K562 (cell line): ENCODE data around the gene TRAF3IP3. TPM values are rescaled to one million over a fixed set of nuclear protein-coding genes. Genes with fewer than 3 reads are reported as not detected.
A peak's percentile ranks its signal among the peaks of the same experiment; 100 is the strongest.

Experiments used
- ARNT ChIP-seq, 2 experiments: fragments of 450-650 bp; IDR thresholded peaks; 2 replicates each; pipeline ENCODE4 v1.6.1; 2016; ENCODE audit warnings: mild to moderate bottlenecking in 1 of 2
- ATF7 ChIP-seq: fragments of 450-650 bp; IDR thresholded peaks from 2 replicates; pipeline ENCODE4 v1.7.1; 2014; ENCODE audit warnings: mild to moderate bottlenecking, moderate library complexity
- CBFA2T3 ChIP-seq: fragments of 450-650 bp; IDR thresholded peaks from 2 replicates; pipeline ENCODE4 v1.6.1; 2017
- CHCHD3 ChIP-seq: fragments of 250-450 bp; sonication (Bioruptor Pico); IDR thresholded peaks from 2 replicates; pipeline ENCODE4 v2.1.2; 2022; ENCODE audit warnings: mild to moderate bottlenecking
- CHD1 ChIP-seq: fragments of 200-600 bp; sonication (generic); IDR thresholded peaks from one replicate; pipeline ENCODE4 v1.6.1; 2012; ENCODE audit warnings: mild to moderate bottlenecking, moderate library complexity, low read length, inconsistent platforms
- CTBP1 ChIP-seq: fragments of 450-650 bp; IDR thresholded peaks from 2 replicates; pipeline ENCODE4 v1.6.1; 2016; ENCODE audit warnings: borderline replicate concordance
- KLF1 ChIP-seq: fragments of 450-650 bp; IDR thresholded peaks from 2 replicates; pipeline ENCODE4 v1.6.1; 2016; ENCODE audit warnings: missing genetic modification characterization, missing compliant biosample characterization
- L3MBTL2 ChIP-seq: fragments of 450-650 bp; IDR thresholded peaks from 2 replicates; pipeline ENCODE4 v1.6.1; 2016; ENCODE audit warnings: mild to moderate bottlenecking, moderate library complexity
- MED1 ChIP-seq: sonication (generic); formaldehyde crosslinking; IDR thresholded peaks from 2 replicates; pipeline ENCODE4 v1.8.1; 2023; ENCODE audit warnings: missing genetic modification reagents, borderline replicate concordance
- MIER1 ChIP-seq: fragments of 450-650 bp; IDR thresholded peaks from 2 replicates; pipeline ENCODE4 v1.6.1; 2016; ENCODE audit warnings: antibody characterized with exemption, mild to moderate bottlenecking, low read depth
- NCOA4 ChIP-seq: fragments of 450-650 bp; IDR thresholded peaks from 2 replicates; pipeline ENCODE4 v1.6.1; 2018; ENCODE audit warnings: mild to moderate bottlenecking; ENCODE audit not compliant: partially characterized antibody
- PHTF2 ChIP-seq: fragments of 250-450 bp; sonication (Bioruptor Pico); IDR thresholded peaks from 2 replicates; pipeline ENCODE4 v1.5.0; 2021; ENCODE audit warnings: mild to moderate bottlenecking
- PPARD ChIP-seq: fragments of 250-450 bp; sonication (Bioruptor Pico); IDR thresholded peaks from 2 replicates; pipeline ENCODE4 v1.8.0; 2022; ENCODE audit warnings: inconsistent platforms, mild to moderate bottlenecking, moderate library complexity
- SMARCA4 ChIP-seq: fragments of 450-650 bp; IDR thresholded peaks from 2 replicates; pipeline ENCODE4 v1.6.1; 2016
- SREBF1 ChIP-seq: fragments of 150-350 bp; IDR thresholded peaks from 2 replicates; pipeline ENCODE4 v1.6.1; 2014; ENCODE audit warnings: antibody characterized with exemption, low read depth, low read length, borderline replicate concordance
- TRIM28 ChIP-seq: fragments of 450-650 bp; IDR thresholded peaks from 2 replicates; pipeline ENCODE4 v1.6.1; 2017
- polyA plus RNA-seq, 8 experiments: library from polyadenylated mRNA; depleted of rRNA in 4 of 8; stranded (reverse) in 5 of 8; unstranded in 3 of 8; fragments of >200 nt; fragmentation: Nextera tagmentation in 2 of 8; fragmentation: Illumina TruSeq in 1 of 8; extraction: Ambion mirVana in 2 of 8; extraction: Trizol in 1 of 8; gene quantifications; 2 replicates each; pipeline versions ENCODE4 v1.2.1 to v1.2.3, GENCODE V29; 2011 to 2014; ENCODE audit warnings: inconsistent platforms in 1 of 8, missing spikeins in 1 of 8
- total RNA-seq, 7 experiments: library from RNA; depleted of rRNA in 6 of 7; stranded (reverse); fragments of >200 nt in 6 of 7; fragmentation: Illumina TruSeq in 2 of 7; extraction: Trizol in 2 of 7; gene quantifications; 2 replicates each; pipeline versions ENCODE4 v1.2.1 to v1.2.3, GENCODE V29; 2011 to 2021; ENCODE audit warnings: low replicate concordance in 1 of 7
- TF ChIP-seq, protein P1 (sequence below), 2 experiments: fragments of 450-650 bp; conservative IDR thresholded peaks; 2 replicates each; pipeline ENCODE4 v1.6.1; 2017; ENCODE audit warnings: mild to moderate bottlenecking in 2 of 2, moderate library complexity in 2 of 2
- TF ChIP-seq, protein P2 (sequence below): sonication (generic); IDR thresholded peaks from 2 replicates; pipeline ENCODE4 v1.6.1; 2016
- TF ChIP-seq, protein P3 (sequence below): fragments of 250-450 bp; sonication (Bioruptor Pico); IDR thresholded peaks from 2 replicates; pipeline ENCODE4 v1.8.0; 2022; ENCODE audit warnings: moderate library complexity, mild to moderate bottlenecking, inconsistent platforms
- TF ChIP-seq, protein P4 (sequence below): fragments of 250-450 bp; sonication (Bioruptor Pico); IDR thresholded peaks from 2 replicates; pipeline ENCODE4 v1.5.0; 2020; ENCODE audit warnings: mild to moderate bottlenecking, borderline replicate concordance

Gene TRAF3IP3
- total and polyA plus RNA-seq, 9 of the 15 experiments (the other 6 are each of a cell fraction or from before 2014, with no cell fraction given): 0.06 to 1.1 (median 0.31) TPM

DNA sequence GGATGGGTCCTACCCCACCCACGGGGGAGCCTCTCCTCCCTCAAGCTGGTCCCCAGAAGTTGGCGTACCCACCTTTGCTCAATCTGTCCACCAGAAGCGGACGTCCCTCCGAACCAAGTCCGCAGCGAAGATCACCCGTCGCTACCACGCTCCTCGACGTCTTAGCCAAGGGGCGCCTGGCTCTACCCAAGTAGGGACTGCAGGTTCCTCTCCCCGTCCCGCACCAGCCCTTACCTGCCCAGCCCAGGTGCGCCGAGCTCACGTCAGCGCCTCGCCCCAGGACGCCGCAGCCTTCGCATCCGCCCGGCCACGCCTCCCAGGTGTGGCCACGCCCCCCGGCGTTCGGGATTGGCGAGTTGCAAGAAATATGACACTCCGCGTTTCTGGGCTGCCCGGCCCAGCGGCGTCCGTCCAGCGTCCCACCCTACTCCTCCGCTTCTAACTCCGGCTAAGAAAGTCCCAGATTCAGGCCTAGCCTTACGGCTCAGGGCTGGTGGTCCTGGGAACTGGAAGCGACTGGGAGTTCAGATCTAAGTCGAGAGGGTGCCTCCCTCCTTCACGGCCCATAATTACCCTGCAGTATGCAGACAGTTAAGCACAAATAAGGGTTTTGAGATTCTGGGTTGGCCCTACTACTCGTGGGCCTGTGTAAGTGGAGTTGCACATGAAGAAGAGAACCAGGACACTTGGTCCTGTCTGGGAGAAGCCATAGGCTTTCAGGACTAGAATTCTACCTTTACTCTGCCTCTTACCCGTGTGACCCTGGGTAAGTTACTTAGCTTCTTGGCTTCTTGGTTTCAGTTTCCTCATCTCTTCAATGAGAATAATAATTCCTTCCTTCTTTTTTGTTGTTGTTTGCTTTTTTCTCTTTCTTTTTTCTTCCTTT lies 50.3 kb downstream of the TRAF3IP3 start, which contains the start of gene IRF6 (continued):
- TF ChIP-seq, protein P1, sequence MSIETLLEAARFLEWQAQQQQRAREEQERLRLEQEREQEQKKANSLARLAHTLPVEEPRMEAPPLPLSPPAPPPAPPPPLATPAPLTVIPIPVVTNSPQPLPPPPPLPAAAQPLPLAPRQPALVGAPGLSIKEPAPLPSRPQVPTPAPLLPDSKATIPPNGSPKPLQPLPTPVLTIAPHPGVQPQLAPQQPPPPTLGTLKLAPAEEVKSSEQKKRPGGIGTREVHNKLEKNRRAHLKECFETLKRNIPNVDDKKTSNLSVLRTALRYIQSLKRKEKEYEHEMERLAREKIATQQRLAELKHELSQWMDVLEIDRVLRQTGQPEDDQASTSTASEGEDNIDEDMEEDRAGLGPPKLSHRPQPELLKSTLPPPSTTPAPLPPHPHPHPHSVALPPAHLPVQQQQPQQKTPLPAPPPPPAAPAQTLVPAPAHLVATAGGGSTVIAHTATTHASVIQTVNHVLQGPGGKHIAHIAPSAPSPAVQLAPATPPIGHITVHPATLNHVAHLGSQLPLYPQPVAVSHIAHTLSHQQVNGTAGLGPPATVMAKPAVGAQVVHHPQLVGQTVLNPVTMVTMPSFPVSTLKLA (conservative IDR thresholded peaks at IDR 0.05): 0 out of 4 replicates have a peak, but pooled peaks of 1 of the 2 experiments have one; percentile 32
- TF ChIP-seq CBFA2T3 (no peak), L3MBTL2 (peak; percentile 80; the same call in 1 of the 2 replicates), KLF1 (no peak), CHD1 (no peak), SMARCA4 (peak; percentile 47; the same call in 1 of the 2 replicates), CHCHD3 (CRISPR knock-in tag) (no peak), NCOA4 (no peak), MIER1 (no peak), PHTF2 (CRISPR knock-in tag) (no peak), TRIM28 (no peak), SREBF1 (no peak), ATF7 (peak; percentile 75; the same call in 1 of the 2 replicates), MED1 (no peak), PPARD (CRISPR knock-in tag) (no peak), CTBP1 (peak; percentile 98), ARNT (IDR thresholded peaks at IDR 0.05) (0 out of 4 replicates have a peak, but pooled peaks of 1 of the 2 experiments have one; percentile 54)
- TF ChIP-seq, protein P2, sequence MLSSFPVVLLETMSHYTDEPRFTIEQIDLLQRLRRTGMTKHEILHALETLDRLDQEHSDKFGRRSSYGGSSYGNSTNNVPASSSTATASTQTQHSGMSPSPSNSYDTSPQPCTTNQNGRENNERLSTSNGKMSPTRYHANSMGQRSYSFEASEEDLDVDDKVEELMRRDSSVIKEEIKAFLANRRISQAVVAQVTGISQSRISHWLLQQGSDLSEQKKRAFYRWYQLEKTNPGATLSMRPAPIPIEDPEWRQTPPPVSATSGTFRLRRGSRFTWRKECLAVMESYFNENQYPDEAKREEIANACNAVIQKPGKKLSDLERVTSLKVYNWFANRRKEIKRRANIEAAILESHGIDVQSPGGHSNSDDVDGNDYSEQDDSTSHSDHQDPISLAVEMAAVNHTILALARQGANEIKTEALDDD: no peak
- TF ChIP-seq, protein P3, sequence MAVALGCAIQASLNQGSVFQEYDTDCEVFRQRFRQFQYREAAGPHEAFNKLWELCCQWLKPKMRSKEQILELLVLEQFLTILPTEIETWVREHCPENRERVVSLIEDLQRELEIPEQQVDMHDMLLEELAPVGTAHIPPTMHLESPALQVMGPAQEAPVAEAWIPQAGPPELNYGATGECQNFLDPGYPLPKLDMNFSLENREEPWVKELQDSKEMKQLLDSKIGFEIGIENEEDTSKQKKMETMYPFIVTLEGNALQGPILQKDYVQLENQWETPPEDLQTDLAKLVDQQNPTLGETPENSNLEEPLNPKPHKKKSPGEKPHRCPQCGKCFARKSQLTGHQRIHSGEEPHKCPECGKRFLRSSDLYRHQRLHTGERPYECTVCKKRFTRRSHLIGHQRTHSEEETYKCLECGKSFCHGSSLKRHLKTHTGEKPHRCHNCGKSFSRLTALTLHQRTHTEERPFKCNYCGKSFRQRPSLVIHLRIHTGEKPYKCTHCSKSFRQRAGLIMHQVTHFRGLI (CRISPR knock-in tag): no peak
- TF ChIP-seq, protein P4, sequence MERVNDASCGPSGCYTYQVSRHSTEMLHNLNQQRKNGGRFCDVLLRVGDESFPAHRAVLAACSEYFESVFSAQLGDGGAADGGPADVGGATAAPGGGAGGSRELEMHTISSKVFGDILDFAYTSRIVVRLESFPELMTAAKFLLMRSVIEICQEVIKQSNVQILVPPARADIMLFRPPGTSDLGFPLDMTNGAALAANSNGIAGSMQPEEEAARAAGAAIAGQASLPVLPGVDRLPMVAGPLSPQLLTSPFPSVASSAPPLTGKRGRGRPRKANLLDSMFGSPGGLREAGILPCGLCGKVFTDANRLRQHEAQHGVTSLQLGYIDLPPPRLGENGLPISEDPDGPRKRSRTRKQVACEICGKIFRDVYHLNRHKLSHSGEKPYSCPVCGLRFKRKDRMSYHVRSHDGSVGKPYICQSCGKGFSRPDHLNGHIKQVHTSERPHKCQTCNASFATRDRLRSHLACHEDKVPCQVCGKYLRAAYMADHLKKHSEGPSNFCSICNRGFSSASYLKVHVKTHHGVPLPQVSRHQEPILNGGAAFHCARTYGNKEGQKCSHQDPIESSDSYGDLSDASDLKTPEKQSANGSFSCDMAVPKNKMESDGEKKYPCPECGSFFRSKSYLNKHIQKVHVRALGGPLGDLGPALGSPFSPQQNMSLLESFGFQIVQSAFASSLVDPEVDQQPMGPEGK: no peak
